GM12891 (cell line): ENCODE data around the gene ZFP36.

ENCODE experiments used
- POLR2A ChIP-seq: IDR thresholded peaks from 2 replicates; pipeline ENCODE4 v1.6.1; 2011; ENCODE audit warnings: low read depth, low read length, control low read depth
- POLR2AphosphoS5 ChIP-seq: IDR thresholded peaks from 2 replicates; pipeline ENCODE4 v1.6.1; 2011; ENCODE audit warnings: low read depth, low read length, control low read depth

DNA sequence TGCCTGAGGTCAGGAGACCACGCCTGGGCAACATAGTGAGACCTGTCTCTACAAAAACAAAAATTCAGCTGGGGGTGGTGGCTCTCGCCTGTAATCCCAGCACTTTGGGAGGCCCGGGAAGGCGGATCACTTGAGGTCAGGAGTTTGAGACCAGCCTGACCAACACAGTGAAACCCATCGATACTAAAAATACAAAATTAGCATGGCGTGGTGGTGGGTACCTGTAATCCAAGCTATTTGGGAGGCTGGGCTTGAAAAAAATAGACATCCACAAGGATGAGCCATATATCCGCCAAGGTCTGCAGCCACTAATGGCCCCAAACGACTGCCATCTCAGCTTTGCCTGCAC is 26.0 kb downstream of the ZFP36 start:
- no peak for TF ChIP-seq POLR2AphosphoS5
- no peak for TF ChIP-seq POLR2A
